Breast epithelium (tissue), 4 donors: Measurements from ENCODE around the gene SLC5A2. TPM values are rescaled to one million over a fixed set of nuclear protein-coding genes. Genes with fewer than 3 reads are reported as not detected.

Source experiments
- DNase-seq, 2 donors: peaks; one replicate each; pipeline ENCODE4 v3.0.0-alpha.2; 2019; ENCODE audit warnings: low spot score in 2 of 2
- H3K27ac ChIP-seq, 2 donors: fragments of 200-600 bp; sonication (generic) in 1 of 2; one replicate each; pipeline ENCODE4 v1.5.1; 2016 to 2019; ENCODE audit warnings: mild to moderate bottlenecking in 1 of 2
- H3K27me3 ChIP-seq, 2 donors: fragments of 200-600 bp; sonication (generic) in 1 of 2; one replicate each; pipeline versions ENCODE4 v1.5.1 to v1.6.0; 2017 to 2019; ENCODE audit warnings: control low read depth in 1 of 2, mild to moderate bottlenecking in 1 of 2
- H3K36me3 ChIP-seq: fragments of 200-600 bp; one replicate; pipeline ENCODE4 v1.5.1; 2019
- H3K4me1 ChIP-seq, 2 donors: fragments of 200-600 bp; sonication (generic); one replicate each; pipeline ENCODE4 v1.5.1; 2016 to 2019; ENCODE audit warnings: control low read depth in 1 of 2
- H3K4me3 ChIP-seq, 3 donors: fragments of 200-600 bp; sonication (generic); 1 replicate in 2 of 3; 2 replicates in 1 of 3; pipeline ENCODE4 v1.5.1; 2016 to 2019; ENCODE audit warnings: mild to moderate bottlenecking in 3 of 3, moderate library complexity in 2 of 3
- H3K9me3 ChIP-seq, 2 donors: fragments of 200-600 bp; sonication (generic) in 1 of 2; one replicate each; pipeline ENCODE4 v1.5.1; 2016 to 2019; ENCODE audit warnings: control low read depth in 1 of 2
- POLR2A ChIP-seq: fragments of 450-650 bp; IDR thresholded peaks from one replicate; pipeline ENCODE4 v1.6.1; 2016; ENCODE audit warnings: antibody characterized with exemption, mild to moderate bottlenecking, moderate library complexity
- POLR2AphosphoS5 ChIP-seq, 3 donors: sonication (generic); formaldehyde crosslinking; IDR thresholded peaks; one replicate each; pipeline ENCODE4 v1.6.1; 2017; ENCODE audit warnings: antibody characterized with exemption in 3 of 3
- intact Hi-C: fragments of 100-400 bp; cut with DNase I; formaldehyde crosslinking; loops from one replicate; pipeline ENCODE4 v1.15.1; 2023; ENCODE audit warnings: low total_unique reads
- total RNA-seq, 3 donors: library from RNA; depleted of rRNA; stranded (reverse); fragments of >200 nt; gene quantifications; one replicate each; pipeline ENCODE4 v1.1.0, GENCODE V29; 2016
- TF ChIP-seq, protein P1 (sequence below), 3 donors: fragments of 450-650 bp; IDR thresholded peaks; one replicate each; pipeline ENCODE4 v1.5.1; 2016 to 2017; ENCODE audit warnings: antibody characterized with exemption in 3 of 3, mild to moderate bottlenecking in 3 of 3, moderate library complexity in 3 of 3

SLC5A2 gene
- total RNA-seq, 3 donors from 2014 or later: 0.44 to 0.98 TPM; not detected in 1

DNA sequence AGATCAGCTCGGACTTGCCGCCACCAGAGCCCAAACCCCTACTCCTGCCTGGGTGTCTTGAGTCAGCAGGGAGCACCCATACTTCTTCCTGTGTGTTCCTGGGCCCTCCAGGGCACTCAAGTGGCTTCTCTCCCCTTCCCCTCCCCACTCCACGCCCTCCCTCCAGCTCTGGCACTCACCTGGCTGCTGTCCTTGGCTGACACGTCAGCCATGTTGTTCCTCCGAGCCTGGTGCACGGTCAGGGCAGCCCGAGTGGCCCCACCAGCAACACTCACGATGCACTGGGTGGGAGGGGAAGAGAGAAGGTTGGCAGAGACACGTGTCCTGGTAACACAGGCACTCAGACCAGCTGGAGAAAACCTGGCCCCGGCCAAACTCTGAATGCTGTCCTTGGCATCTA is 13.7 kb downstream of the SLC5A2 start:
- intact Hi-C loops: no loop called here
- no peaks in the 10 kb centered on the region for H3K27me3 ChIP-seq
- no peak for DNase-seq

DNA sequence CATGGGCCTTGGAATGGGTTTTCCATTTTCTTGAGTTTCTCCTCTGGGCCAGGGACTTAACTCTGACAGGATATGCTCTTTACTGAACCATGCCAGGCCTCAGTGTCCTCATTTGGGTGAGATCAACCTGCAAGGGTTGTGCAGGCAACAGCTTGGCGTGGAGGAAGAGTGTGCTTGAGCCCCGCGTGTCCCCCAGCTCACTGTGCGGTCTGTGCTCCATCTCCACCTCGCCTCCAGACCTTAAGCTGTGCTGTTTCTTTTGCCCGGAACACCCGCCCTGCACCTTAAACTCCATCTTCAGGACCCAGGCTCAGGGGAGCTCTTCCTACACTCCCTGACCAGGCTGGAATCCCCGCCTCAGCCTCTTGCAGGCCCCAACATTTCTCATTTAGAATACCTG is 15.6 kb downstream of the SLC5A2 start:
- H3K9me3 ChIP-seq: no peaks in the 10 kb centered on the region
- H3K36me3 ChIP-seq: no peaks in the 10 kb centered on the region
- H3K4me1 ChIP-seq: no peaks in the 10 kb centered on the region
- no peaks in the 10 kb centered on the region for H3K27me3 ChIP-seq
- no peak overlapping the region for H3K4me3 ChIP-seq
- intact Hi-C loops: no loop called here
- DNase-seq: no peak
- no peak overlapping the region for H3K27ac ChIP-seq
- TF ChIP-seq POLR2AphosphoS5 (IDR thresholded peaks at IDR 0.05) (no peak), POLR2A (no peak)
- TF ChIP-seq, protein P1, sequence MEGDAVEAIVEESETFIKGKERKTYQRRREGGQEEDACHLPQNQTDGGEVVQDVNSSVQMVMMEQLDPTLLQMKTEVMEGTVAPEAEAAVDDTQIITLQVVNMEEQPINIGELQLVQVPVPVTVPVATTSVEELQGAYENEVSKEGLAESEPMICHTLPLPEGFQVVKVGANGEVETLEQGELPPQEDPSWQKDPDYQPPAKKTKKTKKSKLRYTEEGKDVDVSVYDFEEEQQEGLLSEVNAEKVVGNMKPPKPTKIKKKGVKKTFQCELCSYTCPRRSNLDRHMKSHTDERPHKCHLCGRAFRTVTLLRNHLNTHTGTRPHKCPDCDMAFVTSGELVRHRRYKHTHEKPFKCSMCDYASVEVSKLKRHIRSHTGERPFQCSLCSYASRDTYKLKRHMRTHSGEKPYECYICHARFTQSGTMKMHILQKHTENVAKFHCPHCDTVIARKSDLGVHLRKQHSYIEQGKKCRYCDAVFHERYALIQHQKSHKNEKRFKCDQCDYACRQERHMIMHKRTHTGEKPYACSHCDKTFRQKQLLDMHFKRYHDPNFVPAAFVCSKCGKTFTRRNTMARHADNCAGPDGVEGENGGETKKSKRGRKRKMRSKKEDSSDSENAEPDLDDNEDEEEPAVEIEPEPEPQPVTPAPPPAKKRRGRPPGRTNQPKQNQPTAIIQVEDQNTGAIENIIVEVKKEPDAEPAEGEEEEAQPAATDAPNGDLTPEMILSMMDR (IDR thresholded peaks at IDR 0.05): no peak

More for the DNA sequence above, 13.7 kb downstream of the SLC5A2 start:
- no peak overlapping the region for H3K4me3 ChIP-seq
- no peaks in the 10 kb centered on the region for H3K4me1 ChIP-seq
- H3K36me3 ChIP-seq: peaks cover 2% of the 10 kb centered on the region
- no peaks in the 10 kb centered on the region for H3K9me3 ChIP-seq
- H3K27ac ChIP-seq: no peak overlapping the region
- TF ChIP-seq POLR2A (no peak), POLR2AphosphoS5 (IDR thresholded peaks at IDR 0.05) (no peak)
- TF ChIP-seq, protein P1 (IDR thresholded peaks at IDR 0.05): no peak

DNA sequence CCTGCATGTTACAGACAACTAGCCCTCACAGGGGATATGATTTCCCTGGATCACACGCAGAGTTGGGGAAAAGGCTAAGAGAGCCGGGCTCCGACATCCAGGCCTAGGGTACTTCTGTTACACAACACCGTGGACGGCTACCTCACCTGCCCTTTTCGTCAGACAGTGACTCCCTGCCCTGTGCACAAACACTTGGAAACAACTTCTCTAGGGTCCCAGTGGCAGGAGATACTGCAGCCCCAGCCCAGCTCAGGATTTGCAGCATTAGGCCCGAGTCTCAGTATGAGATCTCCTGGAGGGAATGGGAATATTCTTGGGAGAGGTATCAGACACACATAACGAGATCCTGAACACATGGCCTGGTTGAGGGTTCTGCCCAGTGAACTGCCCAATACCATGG is 17.0 kb downstream of the SLC5A2 start:
- no peak for DNase-seq
- H3K36me3 ChIP-seq: no peaks in the 10 kb centered on the region
- H3K9me3 ChIP-seq: no peaks in the 10 kb centered on the region
- H3K4me1 ChIP-seq: no peaks in the 10 kb centered on the region
- no peak overlapping the region for H3K27ac ChIP-seq
- intact Hi-C loops: no loop called here
- TF ChIP-seq, protein P1 (IDR thresholded peaks at IDR 0.05): no peak
- TF ChIP-seq POLR2AphosphoS5 (IDR thresholded peaks at IDR 0.05) (no peak), POLR2A (no peak)
- no peaks in the 10 kb centered on the region for H3K27me3 ChIP-seq
- no peak overlapping the region for H3K4me3 ChIP-seq

DNA sequence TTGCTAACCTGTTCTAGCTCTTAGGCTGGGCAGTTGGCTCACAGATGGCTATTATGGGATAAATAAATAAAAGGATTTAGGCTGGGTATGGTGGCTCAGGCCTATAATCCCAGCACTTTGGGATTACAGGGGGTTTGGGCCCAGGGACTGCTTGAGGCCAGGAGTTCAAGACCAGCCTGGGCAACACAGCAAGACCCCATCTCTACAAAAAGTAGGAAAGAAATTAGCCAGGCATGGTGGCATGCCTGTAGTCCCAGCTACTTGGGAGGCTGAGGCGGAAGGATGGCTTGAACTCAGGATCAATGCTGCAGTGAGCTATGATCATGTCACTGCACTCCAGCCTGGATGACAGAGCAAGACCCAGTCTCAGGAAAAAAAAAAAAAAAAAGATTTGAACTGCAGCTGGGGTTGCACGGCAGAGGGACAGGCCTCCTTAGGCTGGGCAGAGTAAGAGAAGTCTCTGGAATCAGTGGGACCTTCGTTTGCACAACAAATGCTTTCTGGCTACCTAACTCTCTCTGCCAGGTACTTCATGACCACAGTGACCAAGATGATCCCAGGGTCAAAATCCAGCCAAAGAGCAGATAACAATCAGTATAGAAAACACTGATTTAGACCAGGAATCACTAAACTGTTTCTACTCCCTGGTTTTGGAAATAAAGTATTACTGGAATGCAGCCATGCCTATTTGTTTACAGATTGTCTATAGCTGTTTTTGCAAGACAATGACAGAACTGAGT is 18.5 kb downstream of the SLC5A2 start:
- Histone ChIP-seq H3K27me3 (no peaks in the 10 kb centered on the region), H3K36me3 (no peaks in the 10 kb centered on the region), H3K9me3 (no peaks in the 10 kb centered on the region), H3K4me1 (no peaks in the 10 kb centered on the region), H3K4me3 (no peak overlapping the region), H3K27ac (no peak overlapping the region)
- TF ChIP-seq POLR2A: no peak
- TF ChIP-seq, protein P1 (IDR thresholded peaks at IDR 0.05): no peak
- TF ChIP-seq POLR2AphosphoS5 (IDR thresholded peaks at IDR 0.05): no peak
- DNase-seq: no peak
- intact Hi-C loops: no loop called here

DNA sequence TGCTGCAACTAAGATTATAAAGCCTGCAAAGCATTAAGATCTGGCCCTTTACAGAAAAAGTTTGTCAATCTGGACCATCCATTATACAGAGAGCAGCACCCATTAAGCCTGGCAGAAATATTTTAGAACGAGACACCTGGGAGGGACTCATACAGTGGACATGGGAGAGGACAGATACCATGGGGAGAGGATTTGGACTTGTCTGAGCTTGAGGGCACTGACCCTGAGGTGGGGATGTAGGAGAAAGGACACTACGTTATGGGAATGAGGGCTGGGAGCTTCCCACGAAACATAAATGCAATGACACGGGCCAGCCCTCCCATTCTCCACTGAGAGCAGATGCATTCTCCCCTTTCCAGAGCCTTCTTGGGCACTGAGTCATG is 19.0 kb downstream of the SLC5A2 start:
- H3K4me3 ChIP-seq: no peak overlapping the region
- DNase-seq: no peak
- no peaks in the 10 kb centered on the region for H3K27me3 ChIP-seq
- TF ChIP-seq POLR2A (no peak), POLR2AphosphoS5 (IDR thresholded peaks at IDR 0.05) (no peak)
- TF ChIP-seq, protein P1 (IDR thresholded peaks at IDR 0.05): no peak
- H3K36me3 ChIP-seq: no peaks in the 10 kb centered on the region
- H3K4me1 ChIP-seq: peaks cover 0 to 4% of the 10 kb centered on the region in 2 donors
- intact Hi-C loops: no loop called here
- H3K27ac ChIP-seq: no peak overlapping the region
- no peaks in the 10 kb centered on the region for H3K9me3 ChIP-seq
